A673 (cell line): ENCODE results near the gene MEGF11. TPM values are rescaled to one million over a fixed set of nuclear protein-coding genes. Genes with fewer than 3 reads are reported as not detected.
"Not testable (repeated sequence)": the region's sequence is repeated elsewhere in the genome, so short reads cannot be mapped to it uniquely, and the experiment has no call there.

Experiments
- BruUV-seq: library from RNA; stranded (reverse); fragments of 400-500 nt; replicated peaks from 2 replicates; lab custom pipeline; 2021; lab: Mats Ljungman, UMichigan
- CTCF ChIA-PET: fragments of 300-600 bp; sonication (Branson Sonifier 250); formaldehyde crosslinking; loops from one replicate; lab custom pipeline; 2022; ENCODE audit warnings: antibody characterized with exemption; lab: Charles Lee
- POLR2A ChIA-PET: fragments of 300-600 bp; sonication (Branson Sonifier 250); formaldehyde crosslinking; loops from one replicate; lab custom pipeline; 2022; ENCODE audit warnings: antibody characterized with exemption; ENCODE audit not compliant: low non-redundant PET; lab: Charles Lee
- DNase-seq: peaks from one replicate; pipeline ENCODE4 v3.0.0-alpha.2; 2015; ENCODE audit warnings: low spot score
- H3K27ac ChIP-seq: fragments of 200-600 bp; sonication (generic); 2 replicates; pipeline ENCODE4 v1.5.1; 2016; ENCODE audit warnings: mixed run types, low read depth, mild to moderate bottlenecking, mixed read lengths, antibody characterized with exemption, low read length; ENCODE audit not compliant: poor library complexity, severe bottlenecking
- H3K27me3 ChIP-seq: fragments of 200-600 bp; sonication (generic); replicated peaks from 2 replicates; pipeline ENCODE4 v1.6.1; 2017; ENCODE audit warnings: mixed run types, low read depth, mild to moderate bottlenecking, mixed read lengths, antibody characterized with exemption, low read length; ENCODE audit not compliant: insufficient read depth, poor library complexity
- H3K36me3 ChIP-seq: fragments of 200-600 bp; sonication (generic); 2 replicates; pipeline ENCODE4 v1.6.1; 2016; ENCODE audit warnings: mixed run types, mild to moderate bottlenecking, mixed read lengths, antibody characterized with exemption, low read length; ENCODE audit not compliant: insufficient read depth, poor library complexity, severe bottlenecking
- H3K4me1 ChIP-seq: fragments of 200-600 bp; sonication (generic); 2 replicates; pipeline ENCODE4 v1.6.1; 2017; ENCODE audit warnings: mixed run types, mild to moderate bottlenecking, mixed read lengths, antibody characterized with exemption, low read length; ENCODE audit not compliant: insufficient read depth, poor library complexity, severe bottlenecking
- H3K4me3 ChIP-seq: fragments of 200-600 bp; sonication (generic); 2 replicates; pipeline ENCODE4 v1.5.1; 2016; ENCODE audit warnings: low read depth, mixed run types, mild to moderate bottlenecking, mixed read lengths, low read length; ENCODE audit not compliant: poor library complexity, severe bottlenecking
- H3K9me3 ChIP-seq: fragments of 200-600 bp; sonication (generic); 2 replicates; pipeline ENCODE4 v1.6.1; 2016; ENCODE audit warnings: mixed run types, low read depth, mild to moderate bottlenecking, mixed read lengths, antibody characterized with exemption, low read length; ENCODE audit not compliant: poor library complexity, severe bottlenecking
- EZH2 ChIP-seq: fragments of 200-600 bp; sonication (generic); IDR thresholded peaks from 2 replicates; pipeline ENCODE4 v1.6.1; 2017; ENCODE audit warnings: borderline replicate concordance, low read depth, mild to moderate bottlenecking, mixed read lengths, antibody characterized with exemption, low read length; ENCODE audit not compliant: poor library complexity, severe bottlenecking
- intact Hi-C: fragments of 100-400 bp; cut with micrococcal nuclease; formaldehyde crosslinking; loops from one replicate; pipeline ENCODE4 v1.10.0; 2022; ENCODE audit not compliant: unreplicated experiment
- total RNA-seq: library from RNA; stranded (reverse); gene quantifications from 2 replicates; pipeline ENCODE4 v1.2.3, GENCODE V29; 2021
- TF ChIP-seq, protein P1 (sequence below): fragments of 300-800, 200-600 bp; sonication (generic); conservative IDR thresholded peaks from 2 replicates; pipeline ENCODE4 v1.5.1; 2017; ENCODE audit warnings: low read depth, mild to moderate bottlenecking, antibody characterized with exemption, low read length, moderate library complexity, mixed read lengths

The MEGF11 gene
- total RNA-seq, 1 experiment from 2014 or later: 0.43 TPM

- no TSS peak for BruUV-seq
- H3K36me3 ChIP-seq: no peaks in the 10 kb centered on the region
- intact Hi-C loops: no loop called here
- TF ChIP-seq, protein P1, sequence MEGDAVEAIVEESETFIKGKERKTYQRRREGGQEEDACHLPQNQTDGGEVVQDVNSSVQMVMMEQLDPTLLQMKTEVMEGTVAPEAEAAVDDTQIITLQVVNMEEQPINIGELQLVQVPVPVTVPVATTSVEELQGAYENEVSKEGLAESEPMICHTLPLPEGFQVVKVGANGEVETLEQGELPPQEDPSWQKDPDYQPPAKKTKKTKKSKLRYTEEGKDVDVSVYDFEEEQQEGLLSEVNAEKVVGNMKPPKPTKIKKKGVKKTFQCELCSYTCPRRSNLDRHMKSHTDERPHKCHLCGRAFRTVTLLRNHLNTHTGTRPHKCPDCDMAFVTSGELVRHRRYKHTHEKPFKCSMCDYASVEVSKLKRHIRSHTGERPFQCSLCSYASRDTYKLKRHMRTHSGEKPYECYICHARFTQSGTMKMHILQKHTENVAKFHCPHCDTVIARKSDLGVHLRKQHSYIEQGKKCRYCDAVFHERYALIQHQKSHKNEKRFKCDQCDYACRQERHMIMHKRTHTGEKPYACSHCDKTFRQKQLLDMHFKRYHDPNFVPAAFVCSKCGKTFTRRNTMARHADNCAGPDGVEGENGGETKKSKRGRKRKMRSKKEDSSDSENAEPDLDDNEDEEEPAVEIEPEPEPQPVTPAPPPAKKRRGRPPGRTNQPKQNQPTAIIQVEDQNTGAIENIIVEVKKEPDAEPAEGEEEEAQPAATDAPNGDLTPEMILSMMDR: no peak
- no peak for TF ChIP-seq EZH2
- DNase-seq: no peak
- ChIA-PET CTCF (no interaction called here), POLR2A (no interaction called here)
- no peaks in the 10 kb centered on the region for H3K9me3 ChIP-seq
- no peak overlapping the region for H3K27ac ChIP-seq
- no peak overlapping the region for H3K4me3 ChIP-seq
- peaks cover 30% of the 10 kb centered on the region for H3K27me3 ChIP-seq
- H3K4me1 ChIP-seq: no peaks in the 10 kb centered on the region
Measured at GRCh38 chr15:65979316-65979715, 274.2 kb downstream of the MEGF11 start.

GRCh38 chr15:65978110-65978509 is 275.4 kb downstream of the MEGF11 start:
- no peak for DNase-seq
- TF ChIP-seq, protein P1: no peak
- no peak for TF ChIP-seq EZH2
- Histone ChIP-seq H3K9me3 (no peaks in the 10 kb centered on the region), H3K27ac (no peak overlapping the region), H3K4me1 (no peaks in the 10 kb centered on the region), H3K4me3 (no peak overlapping the region), H3K27me3 (peaks cover 29% of the 10 kb centered on the region), H3K36me3 (no peaks in the 10 kb centered on the region)
- ChIA-PET POLR2A (no interaction called here), CTCF (no interaction called here)
- intact Hi-C loops: no loop called here
- BruUV-seq: no TSS peak

DNA sequence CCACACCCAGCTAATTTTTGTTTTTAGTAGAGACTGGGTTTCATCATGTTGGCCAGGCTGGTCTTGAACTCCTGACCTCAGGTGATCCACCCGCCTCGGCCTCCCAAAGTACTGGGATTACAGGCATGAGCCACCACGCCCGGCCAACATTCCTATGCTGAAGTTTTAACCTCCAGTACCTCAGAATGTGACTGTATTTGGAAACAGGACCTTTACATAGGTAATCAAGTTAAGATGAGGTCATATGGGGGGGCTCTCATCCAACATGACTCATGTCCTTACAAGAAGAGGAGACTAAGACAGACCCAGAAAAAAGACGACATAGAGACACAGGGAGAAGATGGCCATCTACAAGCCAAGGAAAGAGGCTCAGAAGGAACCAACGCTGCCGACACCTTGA is 277.4 kb downstream of the MEGF11 start:
- H3K27ac ChIP-seq, H3K4me3 ChIP-seq, intact Hi-C loops, H3K27me3 ChIP-seq, H3K36me3 ChIP-seq, BruUV-seq, DNase-seq, CTCF ChIA-PET, H3K4me1 ChIP-seq, H3K9me3 ChIP-seq: not testable (repeated sequence)
- POLR2A ChIA-PET: interaction anchor here (0.7 kb wide), 1 partner anchor 847 kb away, joined by 8 read pairs; no protein-coding TSS in a partner anchor

DNA sequence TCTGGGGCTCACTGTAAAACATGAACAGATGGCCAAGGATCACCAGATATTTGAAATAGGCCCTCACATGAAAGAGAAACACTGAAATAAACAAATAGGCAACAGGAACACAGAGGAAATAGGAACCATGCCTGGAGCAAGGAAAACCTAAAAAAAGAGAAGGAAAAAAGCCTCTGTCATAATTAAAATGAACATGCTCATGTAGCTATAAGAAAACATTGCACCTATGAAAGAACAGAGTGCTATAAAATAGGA is 281.9 kb downstream of the MEGF11 start:
- intact Hi-C loops: no loop called here
- no peak overlapping the region for H3K27ac ChIP-seq
- POLR2A ChIA-PET: no interaction called here
- no peaks in the 10 kb centered on the region for H3K36me3 ChIP-seq
- DNase-seq: no peak
- CTCF ChIA-PET: no interaction called here
- no peaks in the 10 kb centered on the region for H3K9me3 ChIP-seq
- no peaks in the 10 kb centered on the region for H3K4me1 ChIP-seq
- BruUV-seq: no TSS peak
- H3K4me3 ChIP-seq: no peak overlapping the region
- TF ChIP-seq, protein P1: no peak
- no peak for TF ChIP-seq EZH2
- peaks cover 8% of the 10 kb centered on the region for H3K27me3 ChIP-seq
